Activated T-helper 17 cell treated with anti-CD3 and anti-CD28 coated beads, Interleukin-2, amount 50 U/mL, for 72 hours (primary cell): ENCODE data around the gene PARVB. TPM values are rescaled to one million over a fixed set of nuclear protein-coding genes. Genes with fewer than 3 reads are reported as not detected.

ENCODE experiments used
- ATAC-seq: fragments of 150-1000 bp; cut with Tn5 transposase; replicated peaks from 2 replicates; pipeline ENCODE4 v1.10.0; 2021; ENCODE audit warnings: mild to moderate bottlenecking, moderate library complexity
- H3K27ac Mint-ChIP-seq: one replicate; pipeline ENCODE4 v1.8.0; 2022; ENCODE audit warnings: mixed read lengths
- H3K27me3 Mint-ChIP-seq: one replicate; pipeline ENCODE4 v1.8.0; 2022; ENCODE audit warnings: mixed read lengths
- H3K36me3 Mint-ChIP-seq: one replicate; pipeline ENCODE4 v1.8.0; 2022; ENCODE audit warnings: low read depth, mild to moderate bottlenecking, mixed read lengths
- H3K4me1 Mint-ChIP-seq: one replicate; pipeline ENCODE4 v1.8.0; 2022; ENCODE audit warnings: mixed read lengths
- H3K4me3 Mint-ChIP-seq: one replicate; pipeline ENCODE4 v1.8.0; 2022; ENCODE audit warnings: mild to moderate bottlenecking, mixed read lengths
- H3K9me3 Mint-ChIP-seq: one replicate; pipeline ENCODE4 v1.8.0; 2022; ENCODE audit warnings: mixed read lengths
- total RNA-seq, 2 donors: library from RNA; stranded (reverse); gene quantifications; one replicate each; pipeline ENCODE4 v1.2.3, GENCODE V29; 2022

PARVB gene
- total RNA-seq, 2 donors from 2014 or later, result 50.2 to 66.1 TPM

DNA sequence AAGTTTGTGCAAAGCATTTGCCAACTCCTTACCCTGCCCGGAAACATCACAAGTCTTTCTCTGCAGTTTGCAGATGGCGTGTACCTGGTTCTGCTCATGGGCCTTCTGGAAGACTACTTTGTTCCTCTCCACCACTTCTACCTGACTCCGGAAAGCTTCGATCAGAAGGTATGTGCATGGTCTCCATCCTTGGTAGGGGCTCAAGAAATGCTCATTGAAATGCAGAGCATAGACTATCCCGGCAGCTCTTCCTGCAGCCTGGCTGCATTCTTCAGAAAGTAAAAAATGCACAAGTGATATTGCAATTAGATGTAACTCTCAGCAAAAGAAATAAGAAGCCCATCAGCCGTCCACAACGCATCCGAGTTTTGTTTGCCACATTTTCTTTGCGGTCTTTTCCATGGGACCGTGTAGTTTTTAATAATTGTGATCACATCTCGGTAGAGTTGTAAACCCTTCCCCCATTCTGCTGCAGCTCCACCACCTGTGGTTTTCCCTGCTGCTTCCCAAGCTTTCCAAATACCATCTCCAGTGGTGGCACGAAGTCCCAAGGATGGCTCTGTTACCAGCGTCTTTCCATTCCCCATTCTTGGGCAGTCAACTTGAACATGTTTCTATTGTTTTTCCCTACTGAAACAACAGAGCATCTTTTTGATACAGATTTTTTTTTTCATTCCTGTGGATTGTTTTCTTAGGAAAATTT is 134.0 kb downstream of the PARVB start:
- Mint-ChIP-seq H3K36me3 (peaks cover 22% of the 10 kb centered on the region), H3K9me3 (no peaks in the 10 kb centered on the region), H3K27me3 (no peaks in the 10 kb centered on the region), H3K27ac (no peak overlapping the region), H3K4me3 (no peak overlapping the region), H3K4me1 (no peaks in the 10 kb centered on the region)
- ATAC-seq, result no peak

GRCh38 chr22:44158816-44159215 is 134.7 kb downstream of the PARVB start:
- Mint-ChIP-seq H3K4me3 (no peak overlapping the region), H3K36me3 (peaks cover 22% of the 10 kb centered on the region), H3K9me3 (no peaks in the 10 kb centered on the region), H3K4me1 (no peaks in the 10 kb centered on the region), H3K27ac (no peak overlapping the region), H3K27me3 (no peaks in the 10 kb centered on the region)
- no peak for ATAC-seq

DNA sequence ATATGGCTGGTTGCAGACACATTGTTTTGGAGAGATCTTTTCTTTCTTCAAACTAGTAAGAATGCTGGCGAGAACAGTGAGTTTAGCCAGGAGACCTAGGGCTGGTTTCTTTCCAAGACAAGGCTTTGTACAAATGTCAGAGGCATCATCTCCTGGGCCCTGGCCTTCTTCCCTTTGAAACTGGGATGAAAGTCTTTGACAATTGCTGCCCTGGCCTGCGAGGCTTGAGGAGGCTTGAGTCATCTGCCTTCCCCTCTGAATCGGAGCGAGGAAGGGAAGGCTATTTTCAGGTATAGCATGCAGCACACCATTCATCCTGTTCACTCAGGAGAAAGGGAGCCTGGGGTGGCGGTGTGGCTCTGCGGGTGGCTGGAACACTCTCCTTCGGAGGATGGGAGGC is 135.1 kb downstream of the PARVB start:
- peaks cover 22% of the 10 kb centered on the region for H3K36me3 Mint-ChIP-seq

DNA sequence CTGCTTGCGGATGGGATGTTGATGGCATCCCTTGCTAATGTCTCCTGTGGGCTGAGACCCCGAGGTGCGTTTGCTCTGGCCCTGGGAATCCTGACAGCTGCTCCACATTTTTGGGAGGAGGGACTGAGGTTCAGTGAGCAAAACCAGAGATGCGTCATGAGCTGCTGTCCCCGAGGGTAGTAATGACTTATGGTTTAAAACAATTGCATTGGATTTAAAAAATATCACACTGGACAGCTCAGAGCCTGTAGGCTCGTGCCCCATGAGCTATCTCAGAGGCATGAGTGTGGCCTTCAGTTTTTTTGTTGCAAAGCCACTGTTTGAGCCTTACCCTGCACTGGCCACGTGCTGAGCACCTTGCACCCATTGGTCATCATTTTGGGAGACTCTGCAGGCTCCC is 135.7 kb downstream of the PARVB start:
- Mint-ChIP-seq H3K4me1 (no peaks in the 10 kb centered on the region), H3K27me3 (no peaks in the 10 kb centered on the region), H3K9me3 (no peaks in the 10 kb centered on the region), H3K4me3 (no peak overlapping the region), H3K36me3 (peaks cover 22% of the 10 kb centered on the region), H3K27ac (no peak overlapping the region)
- ATAC-seq, result no peak

More for the DNA sequence above, 135.1 kb downstream of the PARVB start:
- ATAC-seq, result no peak
- H3K27me3 Mint-ChIP-seq, result no peaks in the 10 kb centered on the region
- H3K27ac Mint-ChIP-seq, result no peak overlapping the region
- no peaks in the 10 kb centered on the region for H3K9me3 Mint-ChIP-seq
- H3K4me3 Mint-ChIP-seq, result no peak overlapping the region
- H3K4me1 Mint-ChIP-seq, result no peaks in the 10 kb centered on the region

DNA sequence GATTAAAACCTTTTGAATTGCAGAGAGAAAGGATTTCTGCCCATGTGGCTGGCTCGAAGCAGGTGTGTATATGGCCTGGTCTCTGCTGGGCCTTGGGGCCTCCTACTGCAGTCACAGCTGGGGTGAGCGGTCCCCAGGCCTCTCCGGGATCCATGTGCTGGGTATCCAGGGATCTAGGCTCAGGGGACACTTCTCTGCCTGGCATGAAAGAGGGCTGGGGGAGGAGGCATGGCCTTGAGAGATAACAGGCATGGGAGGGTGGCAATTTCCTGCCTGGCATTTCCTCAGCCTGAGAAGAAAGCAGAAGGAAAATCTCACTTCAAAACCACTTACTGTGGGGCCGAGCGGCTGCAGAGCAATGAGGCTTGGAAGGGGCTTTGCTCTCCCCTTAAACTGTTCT is 136.3 kb downstream of the PARVB start:
- Mint-ChIP-seq H3K36me3 (peaks cover 22% of the 10 kb centered on the region), H3K4me3 (no peak overlapping the region), H3K4me1 (no peaks in the 10 kb centered on the region), H3K27ac (no peak overlapping the region), H3K9me3 (no peaks in the 10 kb centered on the region), H3K27me3 (no peaks in the 10 kb centered on the region)
- ATAC-seq, result no peak

GRCh38 chr22:44161673-44162072 is 137.6 kb downstream of the PARVB start:
- H3K4me3 Mint-ChIP-seq, result no peak overlapping the region
- peaks cover 22% of the 10 kb centered on the region for H3K36me3 Mint-ChIP-seq
- H3K4me1 Mint-ChIP-seq, result no peaks in the 10 kb centered on the region
- no peaks in the 10 kb centered on the region for H3K9me3 Mint-ChIP-seq
- H3K27ac Mint-ChIP-seq, result no peak overlapping the region
- H3K27me3 Mint-ChIP-seq, result no peaks in the 10 kb centered on the region
- no peak for ATAC-seq

DNA sequence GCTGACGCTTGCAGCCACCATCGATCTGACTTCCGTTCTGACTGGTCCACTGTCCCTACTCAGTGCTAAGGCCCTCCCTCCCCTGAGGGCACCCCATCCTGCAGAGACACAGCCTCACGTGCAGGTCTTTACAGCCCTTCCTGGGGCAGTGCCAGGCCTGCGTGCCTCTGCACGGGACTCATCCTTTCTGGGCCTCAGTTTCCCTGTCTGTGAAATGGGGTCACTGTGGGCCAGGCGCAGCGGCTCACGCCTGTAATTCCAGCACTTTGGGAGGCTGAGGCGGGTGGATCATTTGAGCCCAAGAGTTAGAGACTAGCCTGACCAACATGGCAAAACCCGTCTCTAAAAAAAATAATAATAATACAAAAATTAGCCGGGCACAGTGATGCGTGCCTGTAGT is 138.9 kb downstream of the PARVB start:
- Mint-ChIP-seq H3K27me3 (no peaks in the 10 kb centered on the region), H3K27ac (no peak overlapping the region), H3K4me1 (no peaks in the 10 kb centered on the region), H3K36me3 (peaks cover 17% of the 10 kb centered on the region), H3K4me3 (no peak overlapping the region), H3K9me3 (no peaks in the 10 kb centered on the region)
- no peak for ATAC-seq

DNA sequence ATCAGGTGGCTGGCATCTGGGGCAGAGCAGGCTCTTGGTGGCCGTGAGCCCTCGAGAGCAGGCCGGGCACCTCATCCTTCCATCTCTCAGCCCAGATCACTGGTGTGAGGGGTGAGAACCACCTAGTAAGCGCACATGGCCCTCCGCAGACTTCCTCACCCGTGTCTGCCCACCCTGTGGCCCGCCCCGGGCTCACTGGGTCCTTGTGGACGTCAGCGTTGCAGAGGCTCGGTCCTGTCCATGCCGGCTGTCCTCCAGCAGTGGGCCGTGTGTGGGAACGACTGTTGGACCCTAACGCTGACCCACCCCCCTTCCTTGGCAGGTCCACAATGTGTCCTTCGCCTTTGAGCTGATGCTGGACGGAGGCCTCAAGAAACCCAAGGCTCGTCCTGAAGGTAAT is 139.4 kb downstream of the PARVB start:
- no peaks in the 10 kb centered on the region for H3K4me1 Mint-ChIP-seq
- H3K36me3 Mint-ChIP-seq, result peaks cover 11% of the 10 kb centered on the region
- H3K27ac Mint-ChIP-seq, result no peak overlapping the region
- ATAC-seq, result no peak
- no peaks in the 10 kb centered on the region for H3K27me3 Mint-ChIP-seq
- no peaks in the 10 kb centered on the region for H3K9me3 Mint-ChIP-seq
- H3K4me3 Mint-ChIP-seq, result no peak overlapping the region

DNA sequence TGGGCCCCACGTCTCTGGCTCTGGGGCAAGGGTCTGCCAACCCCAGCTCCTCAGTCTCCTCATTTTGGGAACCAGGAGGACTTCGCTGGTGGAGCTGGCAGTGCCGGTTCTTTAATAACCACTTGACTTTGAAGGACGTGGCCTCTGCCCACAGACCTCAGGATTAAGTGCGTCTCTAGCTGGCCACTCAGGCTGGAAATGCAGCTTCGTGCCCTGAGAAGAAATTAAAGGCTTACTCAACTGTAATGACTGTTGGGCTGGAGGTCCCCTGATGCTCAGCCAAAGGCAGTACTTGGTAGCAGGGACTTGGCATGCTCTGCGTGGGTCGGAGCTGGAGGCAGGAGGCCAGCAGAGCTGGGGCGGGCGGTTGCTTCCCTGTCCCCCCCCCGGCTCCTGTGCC is 139.9 kb downstream of the PARVB start:
- ATAC-seq, result no peak
- H3K27ac Mint-ChIP-seq, result no peak overlapping the region
- no peaks in the 10 kb centered on the region for H3K9me3 Mint-ChIP-seq
- peaks cover 6% of the 10 kb centered on the region for H3K36me3 Mint-ChIP-seq
- H3K27me3 Mint-ChIP-seq, result no peaks in the 10 kb centered on the region
- H3K4me1 Mint-ChIP-seq, result no peaks in the 10 kb centered on the region
- no peak overlapping the region for H3K4me3 Mint-ChIP-seq

GRCh38 chr22:44165286-44165874 is 141.3 kb downstream of the PARVB start:
- Mint-ChIP-seq H3K27ac (no peak overlapping the region), H3K36me3 (peaks cover 6% of the 10 kb centered on the region), H3K4me3 (no peak overlapping the region), H3K4me1 (no peaks in the 10 kb centered on the region), H3K9me3 (no peaks in the 10 kb centered on the region), H3K27me3 (no peaks in the 10 kb centered on the region)
- ATAC-seq, result no peak

- Mint-ChIP-seq H3K27ac (no peak overlapping the region), H3K27me3 (no peaks in the 10 kb centered on the region), H3K4me1 (no peaks in the 10 kb centered on the region), H3K4me3 (no peak overlapping the region), H3K9me3 (no peaks in the 10 kb centered on the region), H3K36me3 (no peaks in the 10 kb centered on the region)
- no peak for ATAC-seq
Observed at GRCh38 chr22:44166498-44167276, 142.6 kb downstream of the PARVB start.

GRCh38 chr22:44167501-44167900 is 143.4 kb downstream of the PARVB start:
- H3K9me3 Mint-ChIP-seq, result no peaks in the 10 kb centered on the region
- no peaks in the 10 kb centered on the region for H3K4me1 Mint-ChIP-seq
- H3K36me3 Mint-ChIP-seq, result no peaks in the 10 kb centered on the region
- no peak overlapping the region for H3K4me3 Mint-ChIP-seq
- no peak overlapping the region for H3K27ac Mint-ChIP-seq
- no peaks in the 10 kb centered on the region for H3K27me3 Mint-ChIP-seq
- ATAC-seq, result no peak

- no peaks in the 10 kb centered on the region for H3K9me3 Mint-ChIP-seq
- H3K36me3 Mint-ChIP-seq, result no peaks in the 10 kb centered on the region
- no peak overlapping the region for H3K4me3 Mint-ChIP-seq
- no peaks in the 10 kb centered on the region for H3K27me3 Mint-ChIP-seq
- no peak for ATAC-seq
- no peaks in the 10 kb centered on the region for H3K4me1 Mint-ChIP-seq
- no peak overlapping the region for H3K27ac Mint-ChIP-seq
Observed at GRCh38 chr22:44168206-44168605, 144.1 kb downstream of the PARVB start.

GRCh38 chr22:44170470-44170869 is 146.4 kb downstream of the PARVB start:
- Mint-ChIP-seq H3K4me3 (no peak overlapping the region), H3K27ac (no peak overlapping the region), H3K9me3 (no peaks in the 10 kb centered on the region), H3K27me3 (no peaks in the 10 kb centered on the region), H3K36me3 (no peaks in the 10 kb centered on the region), H3K4me1 (no peaks in the 10 kb centered on the region)
- no peak for ATAC-seq

- Mint-ChIP-seq H3K4me1 (no peaks in the 10 kb centered on the region), H3K36me3 (no peaks in the 10 kb centered on the region), H3K27me3 (no peaks in the 10 kb centered on the region), H3K4me3 (no peak overlapping the region), H3K27ac (no peak overlapping the region), H3K9me3 (no peaks in the 10 kb centered on the region)
- no peak for ATAC-seq
Observed at GRCh38 chr22:44171561-44171960, 147.5 kb downstream of the PARVB start.
